K562 (cell line): ENCODE results near the gene USHBP1. TPM values are rescaled to one million over a fixed set of nuclear protein-coding genes. Genes with fewer than 3 reads are reported as not detected.

ENCODE experiments used
- ATAC-seq: fragments of 200-7000 bp; cut with Tn5 transposase; 3 replicates; pipeline ENCODE4 v1.9.1; 2020; ENCODE audit warnings: moderate library complexity
- BruUV-seq: library from RNA; stranded (reverse); fragments of 400-500 nt; replicated peaks from 2 replicates; lab custom pipeline; 2021; lab: Mats Ljungman, UMichigan
- CTCF ChIA-PET: fragments of 300-600 bp; formaldehyde crosslinking; extraction: SDS; loops from one replicate; lab custom pipeline; 2021; ENCODE audit warnings: low intra/inter-chr PET ratio; lab: Yijun Ruan, JAX
- POLR2A ChIA-PET: fragments of 300-600, 350-650 bp; sonication (Branson Sonifier 250); formaldehyde crosslinking; extraction: SDS; loops from one replicate; lab custom pipeline; 2021; ENCODE audit warnings: antibody characterized with exemption, inconsistent platforms; lab: Yijun Ruan, JAX
- DNase-seq, 4 experiments: peaks; one replicate each; pipeline versions ENCODE4 v3.0.0 to v3.0.0-alpha.2; 2011 to 2018; ENCODE audit warnings: low spot score in 3 of 4, mixed read lengths in 3 of 4; ENCODE audit errors: extremely low read depth in 1 of 4
- FAIRE-seq: peaks from 2 replicates; lab custom pipeline; 2011; peaks lifted over from hg19 to GRCh38; lab: Jason Lieb, UNC
- H2AFZ ChIP-seq: 2 replicates; pipeline ENCODE4 v1.6.0; 2011; ENCODE audit warnings: low read depth, low read length, control low read depth, inconsistent platforms
- H3K27ac ChIP-seq: fragments of 200-600 bp; 3 replicates; pipeline ENCODE4 v1.8.0; 2011; ENCODE audit warnings: low read depth, mild to moderate bottlenecking, control low read depth, inconsistent platforms, low read length, moderate library complexity, mixed read lengths; ENCODE audit errors: extremely low read depth
- H3K27me3 ChIP-seq, 2 experiments: fragments of 300-600 bp in 1 of 2; 2 replicates in 1 of 2; 3 replicates in 1 of 2; pipeline versions ENCODE4 v1.6.0 to v1.8.0; 2011; ENCODE audit warnings: inconsistent platforms in 2 of 2, low read length in 2 of 2, mild to moderate bottlenecking in 1 of 2, mixed read lengths in 1 of 2, moderate library complexity in 1 of 2; ENCODE audit not compliant: control insufficient read depth in 2 of 2, insufficient read depth in 2 of 2
- H3K36me3 ChIP-seq: fragments of 300-600 bp; 3 replicates; pipeline ENCODE4 v1.8.0; 2011; ENCODE audit warnings: mild to moderate bottlenecking, low read length, inconsistent platforms; ENCODE audit not compliant: control insufficient read depth, insufficient read depth
- H3K4me1 ChIP-seq, 2 experiments: fragments of 200-600 bp in 1 of 2; replicated peaks in 1 of 2; 2 replicates in 1 of 2; 3 replicates in 1 of 2; pipeline versions ENCODE4 v1.5.1 to v1.8.0; 2011; ENCODE audit warnings: inconsistent platforms in 2 of 2, low read length in 2 of 2, mild to moderate bottlenecking in 1 of 2, mixed read lengths in 1 of 2, moderate library complexity in 1 of 2; ENCODE audit not compliant: control insufficient read depth in 2 of 2, insufficient read depth in 2 of 2
- H3K4me2 ChIP-seq: 2 replicates; pipeline ENCODE4 v1.6.1; 2011; ENCODE audit warnings: low read length, control low read depth, inconsistent platforms, mixed read lengths; ENCODE audit not compliant: insufficient read depth
- H3K4me3 ChIP-seq: fragments of 200-600 bp; sonication (generic), shearing (Covaris generic); 2 replicates; pipeline ENCODE4 v1.5.1; 2016; ENCODE audit warnings: control low read depth, inconsistent platforms
- H3K79me2 ChIP-seq: fragments of 200-600 bp; 3 replicates; pipeline ENCODE4 v1.8.0; 2011; ENCODE audit warnings: low read length, inconsistent platforms; ENCODE audit not compliant: control insufficient read depth, insufficient read depth
- H3K9ac ChIP-seq, 2 experiments: 2 replicates each; pipeline versions ENCODE4 v1.6.0 to v1.6.1; 2011; ENCODE audit warnings: low read depth in 2 of 2, low read length in 2 of 2, control low read depth in 1 of 2, inconsistent platforms in 1 of 2, mild to moderate bottlenecking in 1 of 2, mixed read lengths in 1 of 2; ENCODE audit not compliant: insufficient read depth in 1 of 2
- H3K9me1 ChIP-seq: one replicate; pipeline ENCODE4 v1.6.0; 2011; ENCODE audit warnings: inconsistent platforms, mild to moderate bottlenecking, low read length, moderate library complexity; ENCODE audit not compliant: control insufficient read depth, insufficient read depth
- H3K9me3 ChIP-seq: replicated peaks from 2 replicates; pipeline ENCODE4 v1.5.1; 2011; ENCODE audit warnings: low read depth, low read length, inconsistent platforms; ENCODE audit not compliant: control insufficient read depth, insufficient read depth
- H4K20me1 ChIP-seq: replicated peaks from 2 replicates; pipeline ENCODE4 v1.6.1; 2011; ENCODE audit warnings: low read length, inconsistent platforms, mixed read lengths; ENCODE audit not compliant: control insufficient read depth, insufficient read depth
- BCOR ChIP-seq: fragments of 450-650 bp; IDR thresholded peaks from 2 replicates; pipeline ENCODE4 v1.6.1; 2016
- CHD2 ChIP-seq: IDR thresholded peaks from 2 replicates; pipeline ENCODE4 v1.6.1; 2011; ENCODE audit warnings: low read depth, low read length
- KDM1A ChIP-seq, 2 experiments: fragments of 450-650 bp; IDR thresholded peaks; 2 replicates each; pipeline ENCODE4 v1.6.1; 2016; ENCODE audit warnings: mild to moderate bottlenecking in 2 of 2
- KLF6 ChIP-seq: fragments of 250-450 bp; sonication (Bioruptor Pico); IDR thresholded peaks from 2 replicates; pipeline ENCODE4 v1.4.0; 2020; ENCODE audit warnings: mild to moderate bottlenecking, moderate library complexity, borderline replicate concordance
- POLR2G ChIP-seq: fragments of 200-400 bp; formaldehyde crosslinking; IDR thresholded peaks from 2 replicates; pipeline ENCODE4 v1.6.1; 2017; ENCODE audit warnings: low read depth, mild to moderate bottlenecking, antibody characterized with exemption, low read length, moderate library complexity
- PTBP1 ChIP-seq: fragments of 200-400 bp; formaldehyde crosslinking; IDR thresholded peaks from 2 replicates; pipeline ENCODE4 v1.6.1; 2017; ENCODE audit warnings: low read depth, low read length
- RAD51 ChIP-seq: fragments of 450-650 bp; IDR thresholded peaks from 2 replicates; pipeline ENCODE4 v1.7.1; 2016; ENCODE audit warnings: low read depth, mild to moderate bottlenecking, borderline replicate concordance
- RBFOX2 ChIP-seq: fragments of 200-400 bp; formaldehyde crosslinking; IDR thresholded peaks from 2 replicates; pipeline ENCODE4 v1.6.1; 2017; ENCODE audit warnings: low read depth, mild to moderate bottlenecking, low read length, moderate library complexity
- RBM25 ChIP-seq: fragments of 200-400 bp; formaldehyde crosslinking; IDR thresholded peaks from 2 replicates; pipeline ENCODE4 v1.6.1; 2018; ENCODE audit warnings: low read length, low read depth, moderate library complexity; ENCODE audit not compliant: severe bottlenecking
- RCOR1 ChIP-seq, 2 experiments: IDR thresholded peaks; 2 replicates each; pipeline ENCODE4 v1.6.1; 2012; ENCODE audit warnings: low read depth in 2 of 2, low read length in 2 of 2, borderline replicate concordance in 1 of 2, improper control_type of control experiment in 1 of 2
- SMARCA5 ChIP-seq: fragments of 450-650 bp; IDR thresholded peaks from 2 replicates; pipeline ENCODE4 v1.6.1; 2016
- ZFP36 ChIP-seq: fragments of 150-350 bp; IDR thresholded peaks from 2 replicates; pipeline ENCODE4 v1.6.1; 2018; ENCODE audit warnings: low read length, low read depth; ENCODE audit not compliant: partially characterized antibody
- WGBS: fragments of 100-300 bp; shearing (Covaris generic); methylation state at CpG from one replicate; pipeline ENCODE4 v1.1.6; 2016; ENCODE audit warnings: low coverage, mixed read lengths; ENCODE audit not compliant: insufficient coverage; ENCODE audit errors: missing lambda C conversion rate; 5-methylcytosine and 5-hydroxymethylcytosine counted together
- in situ Hi-C: fragments of 300-500 bp; cut with MboI; formaldehyde crosslinking; loops from 4 replicates; pipeline ENCODE4 v1.15.0; 2018; ENCODE audit warnings: inconsistent platforms, mixed read lengths
- intact Hi-C: fragments of 100-400 bp; cut with micrococcal nuclease; formaldehyde crosslinking; loops from 2 replicates; pipeline ENCODE4 v1.14.2; 2022
- polyA plus RNA-seq, 8 experiments: library from polyadenylated mRNA; depleted of rRNA in 4 of 8; stranded (reverse) in 5 of 8; unstranded in 3 of 8; fragments of >200 nt; fragmentation: Nextera tagmentation in 2 of 8; fragmentation: Illumina TruSeq in 1 of 8; extraction: Ambion mirVana in 2 of 8; extraction: Trizol in 1 of 8; gene quantifications; 2 replicates each; pipeline versions ENCODE4 v1.2.1 to v1.2.3, GENCODE V29; 2011 to 2014; ENCODE audit warnings: inconsistent platforms in 1 of 8, missing spikeins in 1 of 8
- total RNA-seq, 7 experiments: library from RNA; depleted of rRNA in 6 of 7; stranded (reverse); fragments of >200 nt in 6 of 7; fragmentation: Illumina TruSeq in 2 of 7; extraction: Trizol in 2 of 7; gene quantifications; 2 replicates each; pipeline versions ENCODE4 v1.2.1 to v1.2.3, GENCODE V29; 2011 to 2021; ENCODE audit warnings: low replicate concordance in 1 of 7
- TF ChIP-seq, protein P1 (sequence below): conservative IDR thresholded peaks from 2 replicates; pipeline ENCODE4 v1.6.1; 2011; ENCODE audit warnings: low read depth, mild to moderate bottlenecking, low read length; ENCODE audit not compliant: control insufficient read depth

USHBP1 gene
- total and polyA plus RNA-seq, 9 of the 15 experiments (the other 6 are each of a cell fraction or from before 2014, with no cell fraction given): 0.03 to 0.10 (median 0.05) TPM; not detected in 5

DNA sequence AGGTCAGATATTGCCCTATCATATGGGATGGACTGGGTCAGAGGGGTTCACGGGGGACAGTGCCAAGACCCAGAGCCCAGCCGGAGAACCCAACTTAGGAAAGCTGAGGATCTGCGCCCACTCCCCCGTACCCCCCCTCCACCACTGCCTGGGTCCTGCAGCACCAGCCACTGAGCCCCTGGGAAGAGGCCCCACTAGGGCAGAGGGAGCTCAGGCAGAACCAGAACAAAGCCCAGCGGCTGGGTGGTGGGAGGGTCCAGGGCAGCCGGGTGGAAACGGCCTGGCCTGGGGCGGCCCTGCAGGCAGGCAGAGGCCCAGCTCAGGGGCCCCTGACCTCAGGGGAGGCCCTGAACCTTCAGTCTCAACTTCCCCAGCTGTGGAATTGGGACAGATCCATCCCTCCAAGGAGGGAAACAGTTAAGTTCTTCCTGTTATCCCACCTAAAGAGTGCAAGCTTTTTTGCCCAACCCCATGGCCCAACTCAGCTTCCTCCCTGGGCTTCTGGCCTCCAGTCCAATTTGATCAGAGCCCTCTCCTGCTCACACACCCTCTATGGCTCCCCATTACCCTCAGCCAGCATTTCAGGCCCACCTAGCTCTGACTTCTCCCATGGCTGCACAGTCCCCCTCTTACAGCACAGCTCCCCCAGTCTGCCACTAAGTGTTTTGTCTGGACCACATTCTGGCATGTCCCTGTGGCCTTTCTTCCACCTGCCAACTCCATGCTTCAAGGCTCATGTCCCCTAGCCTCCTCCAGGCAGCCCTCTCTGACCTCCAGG, 21.9 kb downstream of the USHBP1 start:
- in situ Hi-C loops (no loop called here), intact Hi-C loops (no loop called here)
- peak overlapping the region; percentile 65 to 91; a peak in 3 of 4 replicates for H3K9ac ChIP-seq
- H2AFZ ChIP-seq: no peak overlapping the region
- DNase-seq: no peak
- ATAC-seq: no peak
- peak overlapping the region; percentile 80; the same call in 1 of the 2 replicates for H3K4me3 ChIP-seq
- 68% methylated on average over 6 of the region's 8 CpGs for WGBS
- ChIA-PET CTCF (no interaction called here), POLR2A (interaction anchor here (0.6 to 11.3 kb wide), 8 partner anchors 8 to 617 kb away, joined by 3 to 129 read pairs (median 4); partner anchors contain the start of genes DDA1, OCEL1 and USE1)
- H3K9me1 ChIP-seq: no peaks in the 10 kb centered on the region
- peak overlapping the region; percentile 93; the same call in 1 of the 2 replicates for H3K4me2 ChIP-seq
- peaks cover 23 to 65% of the 10 kb centered on the region in 2 experiments for H3K4me1 ChIP-seq
- peaks cover 35% of the 10 kb centered on the region; the same call in 2 of the 3 replicates for H3K36me3 ChIP-seq
- BruUV-seq: no TSS peak
- H3K79me2 ChIP-seq: peaks cover 54% of the 10 kb centered on the region
- H4K20me1 ChIP-seq: peaks cover 15% of the 10 kb centered on the region
- no peaks in the 10 kb centered on the region for H3K9me3 ChIP-seq
- H3K27me3 ChIP-seq: no peaks in the 10 kb centered on the region
- no peak for TF ChIP-seq RAD51
- peak; percentile 84 for TF ChIP-seq ZFP36
- no peak for TF ChIP-seq KLF6
- TF ChIP-seq SMARCA5: peak; percentile 83; the same call in 1 of the 2 replicates
- TF ChIP-seq, protein P1, sequence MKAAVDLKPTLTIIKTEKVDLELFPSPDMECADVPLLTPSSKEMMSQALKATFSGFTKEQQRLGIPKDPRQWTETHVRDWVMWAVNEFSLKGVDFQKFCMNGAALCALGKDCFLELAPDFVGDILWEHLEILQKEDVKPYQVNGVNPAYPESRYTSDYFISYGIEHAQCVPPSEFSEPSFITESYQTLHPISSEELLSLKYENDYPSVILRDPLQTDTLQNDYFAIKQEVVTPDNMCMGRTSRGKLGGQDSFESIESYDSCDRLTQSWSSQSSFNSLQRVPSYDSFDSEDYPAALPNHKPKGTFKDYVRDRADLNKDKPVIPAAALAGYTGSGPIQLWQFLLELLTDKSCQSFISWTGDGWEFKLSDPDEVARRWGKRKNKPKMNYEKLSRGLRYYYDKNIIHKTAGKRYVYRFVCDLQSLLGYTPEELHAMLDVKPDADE: 0 out of 2 replicates have a peak, but pooled peaks have one; percentile 12
- peak; percentile 39; the same call in 1 of the 2 replicates for TF ChIP-seq POLR2G
- peak; percentile 83; the same call in 1 of the 2 replicates for TF ChIP-seq PTBP1
- peak; percentile 94 for TF ChIP-seq BCOR
- TF ChIP-seq KDM1A (IDR thresholded peaks at IDR 0.05): peak; percentile 79 to 88
- peak; percentile 48; the same call in 1 of the 2 replicates for TF ChIP-seq RBFOX2
- TF ChIP-seq CHD2: no peak
- 0 out of 4 replicates have a peak, but pooled peaks of 1 of the 2 experiments have one; percentile 32 for TF ChIP-seq RCOR1 (IDR thresholded peaks at IDR 0.05; ENCODE audit: borderline replicate concordance in 1 of 2, low read depth in 2 of 2, low read length in 2 of 2)
- TF ChIP-seq RBM25: peak; percentile 74
- FAIRE-seq: no peak
- peak overlapping the region; percentile 21 for H3K27ac ChIP-seq
